Thyroid gland (tissue), 4 donors: Measurements from ENCODE around the gene BSX. TPM values are rescaled to one million over a fixed set of nuclear protein-coding genes. Genes with fewer than 3 reads are reported as not detected.

ENCODE experiments used
- DNase-seq, 2 donors: peaks; one replicate each; pipeline ENCODE4 v3.0.0-alpha.2; 2019
- H3K27ac ChIP-seq, 3 donors: fragments of 200-600 bp; sonication (generic); 1 replicate in 2 of 3; 2 replicates in 1 of 3; pipeline ENCODE4 v1.5.1; 2016 to 2019; ENCODE audit warnings: mild to moderate bottlenecking in 1 of 3, moderate library complexity in 1 of 3
- H3K27me3 ChIP-seq: fragments of 200-600 bp; sonication (generic); one replicate; pipeline ENCODE4 v1.5.1; 2019
- H3K36me3 ChIP-seq, 2 donors: fragments of 200-600 bp; sonication (generic); one replicate each; pipeline ENCODE4 v1.5.1; 2016 to 2019
- H3K4me1 ChIP-seq, 2 donors: fragments of 200-600 bp; sonication (generic); one replicate each; pipeline ENCODE4 v1.5.1; 2017 to 2019
- H3K4me3 ChIP-seq, 3 donors: fragments of 200-600 bp; sonication (generic); replicated peaks in 1 of 3; 1 replicate in 2 of 3; 2 replicates in 1 of 3; pipeline ENCODE4 v1.5.1; 2016; ENCODE audit warnings: mild to moderate bottlenecking in 1 of 3
- H3K9me3 ChIP-seq: fragments of 200-600 bp; sonication (generic); one replicate; pipeline ENCODE4 v1.5.1; 2017
- CTCF ChIP-seq, 6 experiments: fragments of 200-600 bp in 3 of 6; fragments of 450-650 bp in 3 of 6; sonication (generic) in 3 of 6; IDR thresholded peaks; one replicate each; pipeline ENCODE4 v1.5.1; 2016 to 2019; ENCODE audit warnings: antibody characterized with exemption in 6 of 6, mild to moderate bottlenecking in 2 of 6, inconsistent platforms in 1 of 6, moderate library complexity in 1 of 6
- POLR2A ChIP-seq, 2 donors: fragments of 450-650 bp; IDR thresholded peaks; one replicate each; pipeline ENCODE4 v1.6.1; 2017; ENCODE audit warnings: antibody characterized with exemption in 2 of 2, mild to moderate bottlenecking in 2 of 2, moderate library complexity in 1 of 2
- WGBS, 2 donors: methylation state at CpG; one replicate each; pipeline ENCODE4 v1.1.5; 2017; 5-methylcytosine and 5-hydroxymethylcytosine counted together
- intact Hi-C: fragments of 100-400 bp; cut with DNase I; formaldehyde crosslinking; loops from one replicate; pipeline ENCODE4 v1.15.1; 2023
- total RNA-seq, 4 donors: library from RNA; depleted of rRNA; stranded (reverse); fragments of >200 nt; gene quantifications; one replicate each; pipeline ENCODE4 v1.2.3, GENCODE V29; 2016

The BSX gene
- total RNA-seq = not detected

- TF ChIP-seq POLR2A (IDR thresholded peaks at IDR 0.05) (no peak), CTCF (IDR thresholded peaks at IDR 0.05) (no peak)
- H3K4me1 ChIP-seq = peaks cover 17 to 30% of the 10 kb centered on the region in 2 donors
- no peaks in the 10 kb centered on the region for H3K9me3 ChIP-seq
- DNase-seq = peak; percentile 69 to 71
- H3K27ac ChIP-seq = no peak within 1 kb of the TSS
- 5 to 7% methylated on average over 33 to 35 of the region's 35 CpGs for whole genome bisulfite sequencing, 2 donors
- intact Hi-C loops = no loop called here
- peaks cover 42% of the 10 kb centered on the region for H3K27me3 ChIP-seq
- no peak within 1 kb of the TSS for H3K4me3 ChIP-seq
- H3K36me3 ChIP-seq = no peaks in the 10 kb centered on the region
Observed at GRCh38 chr11:122981388-122982264, at the start of gene BSX. Gene BSX (minus strand): TSS chr11:122981834. CDS start chr11:122981671, 163 bp downstream.

- no peaks in the 10 kb centered on the region for H3K27me3 ChIP-seq
- 86 to 88% methylated on average over 4 of the region's 4 CpGs for WGBS, 2 donors
- H3K4me3 ChIP-seq = no peak overlapping the region
- no peak overlapping the region for H3K27ac ChIP-seq
- no peak for TF ChIP-seq CTCF (IDR thresholded peaks at IDR 0.05)
- TF ChIP-seq POLR2A (IDR thresholded peaks at IDR 0.05) = no peak
- intact Hi-C loops = loop anchor here (5.0 kb wide), 1 partner anchor 233 kb away; no protein-coding TSS in a partner anchor
- no peaks in the 10 kb centered on the region for H3K9me3 ChIP-seq
- H3K4me1 ChIP-seq = no peaks in the 10 kb centered on the region
- H3K36me3 ChIP-seq = no peaks in the 10 kb centered on the region
- no peak for DNase-seq
Observed at GRCh38 chr11:123030517-123030916, 48.9 kb upstream of the BSX start.

GRCh38 chr11:123020968-123021367 lies 39.3 kb upstream of the BSX start:
- intact Hi-C loops = loop anchor here (5.0 to 10.0 kb wide), 3 partner anchors 159 to 396 kb away; no protein-coding TSS in a partner anchor
- no peaks in the 10 kb centered on the region for H3K27me3 ChIP-seq
- TF ChIP-seq POLR2A (IDR thresholded peaks at IDR 0.05) (no peak), CTCF (IDR thresholded peaks at IDR 0.05) (peak in 5 of 6 experiments; percentile 16 to 66 (median 31))

GRCh38 chr11:123018702-123019101 lies 37.1 kb upstream of the BSX start:
- no peaks in the 10 kb centered on the region for H3K9me3 ChIP-seq
- 77 to 86% methylated on average over 9 of the region's 9 CpGs for WGBS, 2 donors

More at GRCh38 chr11:123020968-123021367, 39.3 kb upstream of the BSX start:
- H3K4me1 ChIP-seq = no peaks in the 10 kb centered on the region
- H3K36me3 ChIP-seq = no peaks in the 10 kb centered on the region
- no peak overlapping the region for H3K27ac ChIP-seq
- no peaks in the 10 kb centered on the region for H3K9me3 ChIP-seq
- DNase-seq = peak; percentile 13 to 32
- WGBS, 2 donors = 42 to 47% methylated on average over 2 of the region's 2 CpGs
- no peak overlapping the region for H3K4me3 ChIP-seq

More at GRCh38 chr11:123018702-123019101, 37.1 kb upstream of the BSX start:
- Histone ChIP-seq H3K4me3 (no peak overlapping the region), H3K27ac (no peak overlapping the region), H3K4me1 (no peaks in the 10 kb centered on the region), H3K27me3 (no peaks in the 10 kb centered on the region), H3K36me3 (no peaks in the 10 kb centered on the region)
- intact Hi-C loops = no loop called here
- no peak for DNase-seq
- TF ChIP-seq CTCF (IDR thresholded peaks at IDR 0.05) (no peak), POLR2A (IDR thresholded peaks at IDR 0.05) (no peak)
